DMS153 treated with DMSO at 0.1 percent for 48 hours (cell line): ENCODE results near the gene NKX2-4.
"Not testable (repeated sequence)": the region's sequence is repeated elsewhere in the genome, so short reads cannot be mapped to it uniquely, and the experiment has no call there.

Experiments
- DNase-seq: peaks from one replicate; lab custom pipeline; 2025; ENCODE audit not compliant: unreplicated experiment; lab: John Stamatoyannopoulos, UW

Gene NKX2-4

DNA sequence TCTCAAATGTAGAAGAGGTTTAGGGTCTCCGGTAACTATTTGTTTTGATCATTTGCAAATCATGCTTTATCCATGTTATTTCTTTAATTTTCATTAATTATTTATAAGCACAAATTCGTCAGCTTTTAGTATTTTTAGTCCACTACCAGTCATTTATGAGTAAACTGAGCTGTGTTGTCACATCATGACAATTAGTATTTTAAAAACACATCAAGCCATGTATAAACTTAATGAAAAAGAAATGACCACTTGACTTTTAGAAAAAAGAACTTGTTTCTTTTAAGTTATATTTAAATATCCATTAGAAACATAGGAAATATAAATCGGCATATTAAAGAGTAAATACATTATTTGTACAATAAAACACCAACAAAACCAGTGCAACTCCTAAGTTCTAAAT is 2.8 kb downstream of the NKX2-4 start:
- DNase-seq: no peak

DNA sequence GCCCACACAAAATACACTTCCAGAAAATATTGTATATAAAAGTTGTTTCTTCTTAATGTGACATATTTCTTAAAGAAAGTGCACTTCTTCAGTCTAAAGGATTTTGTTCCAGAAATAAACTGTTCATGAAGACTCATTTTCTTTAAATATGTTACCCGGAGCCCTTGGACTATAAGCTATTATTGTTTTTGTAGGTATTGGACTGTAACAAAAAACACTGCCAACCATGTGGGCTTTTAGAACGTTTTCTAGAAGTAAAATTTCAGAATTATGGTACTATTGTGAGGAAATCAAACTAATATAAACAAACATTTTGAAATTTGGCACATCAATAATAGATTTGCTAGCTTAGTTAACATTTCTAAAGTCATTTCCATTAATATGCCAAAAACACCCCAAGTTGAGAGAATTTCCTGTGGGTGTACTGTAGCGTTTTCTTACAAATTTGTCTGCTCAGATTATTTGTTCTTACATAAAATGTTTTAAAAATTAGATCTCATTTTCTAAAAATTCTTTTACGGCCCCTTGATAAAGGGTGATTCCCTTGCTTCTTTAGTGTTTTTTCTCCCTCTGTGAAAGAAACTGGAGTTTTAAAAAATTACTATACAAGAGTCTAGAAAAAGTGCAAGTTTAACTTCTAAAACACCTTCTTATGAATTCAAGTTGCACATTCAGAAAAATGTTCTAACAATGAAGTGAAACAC is 3.4 kb downstream of the NKX2-4 start:
- no peak for DNase-seq

GRCh38 chr20:21393166-21393565 is 4.2 kb downstream of the NKX2-4 start:
- no peak for DNase-seq

GRCh38 chr20:21391972-21392352 is 5.4 kb downstream of the NKX2-4 start:
- no peak for DNase-seq

GRCh38 chr20:21391185-21391971 is 5.9 kb downstream of the NKX2-4 start:
- DNase-seq: no peak

DNA sequence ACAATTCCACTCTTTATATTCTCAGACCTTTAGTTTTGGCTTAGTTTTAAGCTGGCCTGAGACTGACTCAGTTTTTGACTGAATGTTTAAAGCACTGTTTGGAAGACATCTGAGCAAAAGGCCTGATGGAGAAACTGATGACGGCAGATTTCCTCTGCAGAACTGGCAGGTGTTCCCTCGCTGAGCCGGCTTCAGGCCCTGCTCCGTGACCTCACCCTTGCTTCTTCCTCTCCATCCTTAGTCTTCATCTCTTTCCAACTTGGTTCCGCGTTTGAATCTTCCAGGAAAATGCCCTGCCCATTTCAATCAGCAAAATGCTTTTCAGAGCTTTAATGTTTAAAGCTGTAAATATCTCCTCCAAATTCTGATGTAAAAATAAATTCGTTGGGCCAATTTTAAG is 6.6 kb downstream of the NKX2-4 start:
- DNase-seq: no peak

DNA sequence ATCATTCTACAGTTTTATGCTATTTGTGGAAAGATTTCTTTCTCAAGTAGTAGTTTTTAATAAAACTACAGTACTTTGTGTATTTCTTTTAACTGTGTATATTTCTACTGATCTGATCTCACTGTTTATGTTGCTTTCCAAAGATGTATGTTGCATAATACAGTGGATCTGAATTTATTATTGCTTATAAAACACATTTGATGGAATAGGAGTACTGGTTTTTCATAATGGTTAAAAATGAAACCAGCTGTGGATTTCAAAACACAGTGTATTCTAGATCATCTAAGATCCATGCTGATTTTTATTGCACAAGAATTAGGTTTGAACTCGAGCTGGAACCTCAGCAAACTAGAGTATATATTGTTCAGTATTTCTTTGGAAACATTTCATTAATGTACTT is 8.0 kb downstream of the NKX2-4 start:
- DNase-seq: no peak

DNA sequence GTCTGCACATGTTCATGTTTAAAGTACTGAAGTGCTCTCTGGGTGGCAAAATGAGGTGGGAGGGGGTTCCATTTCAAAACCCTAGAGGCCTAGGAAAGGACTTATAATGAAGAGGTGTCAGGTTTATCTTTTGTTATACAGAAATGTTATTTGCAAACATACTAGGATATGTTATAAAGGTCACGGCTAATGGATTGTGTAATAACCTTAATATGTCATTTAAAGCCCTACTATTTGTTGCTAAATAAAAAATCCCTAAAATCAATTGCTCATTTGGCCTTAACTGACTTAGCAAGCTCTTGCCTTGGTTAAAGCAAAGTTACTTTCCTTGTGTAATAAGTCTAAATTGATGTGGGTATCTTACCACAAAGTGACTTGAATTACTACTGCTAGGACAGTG is 8.8 kb downstream of the NKX2-4 start:
- DNase-seq: no peak

DNA sequence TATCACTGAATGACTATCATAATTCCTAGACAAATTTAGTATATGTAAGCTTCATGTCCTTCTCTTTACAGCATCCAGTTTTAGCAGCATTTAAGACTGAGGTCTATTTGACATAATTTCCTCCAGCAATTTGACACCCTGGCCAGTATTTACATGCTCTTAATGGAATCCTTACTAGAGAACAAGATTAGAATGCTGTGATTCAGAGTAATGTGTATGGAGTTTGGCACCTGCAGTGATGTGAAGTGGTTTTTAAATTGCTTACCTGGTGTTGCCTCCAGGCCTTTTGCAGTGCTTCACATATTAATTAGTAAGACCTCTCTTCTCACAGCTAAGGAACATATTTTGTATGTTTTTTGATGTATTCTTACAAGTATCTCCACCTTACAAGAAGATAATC is 9.8 kb downstream of the NKX2-4 start:
- DNase-seq: peak; percentile 49

DNA sequence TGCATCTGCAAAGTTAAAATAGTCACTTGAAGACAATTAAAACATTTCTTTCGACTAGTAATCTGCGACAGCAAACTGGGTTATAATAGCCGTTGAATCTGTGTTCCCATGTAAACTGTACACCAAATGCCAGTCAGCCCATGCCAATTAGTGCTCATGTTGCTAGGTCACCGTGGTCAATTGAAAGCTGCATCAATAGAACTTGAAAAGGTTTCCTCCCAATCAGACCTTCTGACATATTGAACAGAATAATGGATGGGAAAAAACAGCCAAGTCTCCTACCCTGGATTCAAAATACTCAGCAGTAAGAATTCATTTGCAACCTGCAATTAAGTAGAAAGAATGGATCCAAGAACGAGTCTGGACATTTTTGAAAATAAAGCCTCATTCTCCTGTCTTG is 11.2 kb downstream of the NKX2-4 start:
- no peak for DNase-seq

GRCh38 chr20:21384308-21384892 is 12.9 kb downstream of the NKX2-4 start:
- DNase-seq: no peak

GRCh38 chr20:21381619-21382018 is 15.7 kb downstream of the NKX2-4 start:
- DNase-seq: no peak

GRCh38 chr20:21380711-21381110 is 16.6 kb downstream of the NKX2-4 start:
- DNase-seq: no peak

- DNase-seq: no peak
These were observed 19.1 kb downstream of the NKX2-4 start for GRCh38 chr20:21378259-21378658.

DNA sequence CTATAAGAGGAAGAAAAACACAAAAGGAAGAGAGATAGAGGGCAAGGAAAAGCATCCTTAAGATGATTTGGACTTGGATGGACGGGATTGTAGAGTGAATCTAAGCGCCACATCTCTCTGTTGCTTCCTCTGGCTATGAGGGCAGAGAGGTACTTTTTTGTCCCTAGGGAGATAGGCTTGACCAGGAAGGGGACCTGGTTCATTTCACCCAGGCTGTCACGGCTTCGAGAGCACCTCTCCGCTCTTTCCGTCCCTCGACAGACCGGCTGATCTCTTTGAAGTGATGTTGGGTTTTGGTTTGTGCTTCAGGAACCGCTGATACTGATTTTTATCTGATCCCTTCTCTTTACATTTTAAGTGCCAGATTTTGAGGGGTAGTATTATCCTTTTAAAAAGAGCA is 19.6 kb downstream of the NKX2-4 start:
- no peak for DNase-seq

GRCh38 chr20:21376626-21377025 is 20.7 kb downstream of the NKX2-4 start:
- DNase-seq: no peak

GRCh38 chr20:21373436-21373835 is 23.9 kb downstream of the NKX2-4 start:
- no peak for DNase-seq

- DNase-seq: no peak
These were observed 25.3 kb downstream of the NKX2-4 start for GRCh38 chr20:21372016-21372415.

- DNase-seq: no peak
These were observed 26.1 kb downstream of the NKX2-4 start for GRCh38 chr20:21371193-21371592.

- DNase-seq: no peak
These were observed 28.5 kb downstream of the NKX2-4 start for GRCh38 chr20:21368791-21369190.

DNA sequence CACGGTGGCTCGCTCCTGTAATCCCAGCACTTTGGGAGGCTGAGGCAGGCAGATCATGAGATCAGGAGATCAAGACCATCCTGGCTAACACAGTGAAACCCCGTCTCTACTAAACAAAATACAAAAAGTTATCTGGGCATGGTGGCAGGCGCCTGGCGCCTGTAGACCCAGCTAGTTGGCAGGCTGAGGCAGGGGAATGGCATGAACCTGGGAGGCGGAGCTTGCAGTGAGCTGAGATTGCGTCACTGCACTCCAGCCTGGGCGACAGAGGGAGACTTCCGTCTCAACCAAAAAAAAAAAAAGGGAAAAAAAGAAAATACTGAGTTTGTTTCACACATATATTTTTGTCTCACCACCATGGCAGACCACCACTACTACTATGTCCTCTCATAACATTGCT is 31.1 kb downstream of the NKX2-4 start:
- DNase-seq: not testable (repeated sequence)

DNA sequence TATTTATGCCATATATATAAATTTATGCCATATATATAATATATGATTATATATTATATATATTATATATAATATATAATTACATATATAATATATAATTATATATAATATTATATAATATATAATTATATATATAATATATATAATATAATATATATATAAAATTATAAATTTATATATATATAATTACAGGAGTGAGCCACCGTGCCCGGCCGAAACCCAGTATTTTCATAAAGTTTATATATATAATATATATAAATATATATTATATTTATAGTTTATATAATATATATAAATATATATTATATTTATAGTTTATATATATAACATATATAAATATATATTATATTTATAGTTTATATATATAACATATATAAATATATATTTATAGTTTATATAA is 31.6 kb downstream of the NKX2-4 start:
- no peak for DNase-seq
